NCI-H1092 treated with DMSO at 0.1 percent for 48 hours (cell line): ENCODE data around the gene RREB1.

Experiments used
- DNase-seq: peaks from one replicate; lab custom pipeline; 2025; lab: John Stamatoyannopoulos, UW

RREB1 gene

DNA sequence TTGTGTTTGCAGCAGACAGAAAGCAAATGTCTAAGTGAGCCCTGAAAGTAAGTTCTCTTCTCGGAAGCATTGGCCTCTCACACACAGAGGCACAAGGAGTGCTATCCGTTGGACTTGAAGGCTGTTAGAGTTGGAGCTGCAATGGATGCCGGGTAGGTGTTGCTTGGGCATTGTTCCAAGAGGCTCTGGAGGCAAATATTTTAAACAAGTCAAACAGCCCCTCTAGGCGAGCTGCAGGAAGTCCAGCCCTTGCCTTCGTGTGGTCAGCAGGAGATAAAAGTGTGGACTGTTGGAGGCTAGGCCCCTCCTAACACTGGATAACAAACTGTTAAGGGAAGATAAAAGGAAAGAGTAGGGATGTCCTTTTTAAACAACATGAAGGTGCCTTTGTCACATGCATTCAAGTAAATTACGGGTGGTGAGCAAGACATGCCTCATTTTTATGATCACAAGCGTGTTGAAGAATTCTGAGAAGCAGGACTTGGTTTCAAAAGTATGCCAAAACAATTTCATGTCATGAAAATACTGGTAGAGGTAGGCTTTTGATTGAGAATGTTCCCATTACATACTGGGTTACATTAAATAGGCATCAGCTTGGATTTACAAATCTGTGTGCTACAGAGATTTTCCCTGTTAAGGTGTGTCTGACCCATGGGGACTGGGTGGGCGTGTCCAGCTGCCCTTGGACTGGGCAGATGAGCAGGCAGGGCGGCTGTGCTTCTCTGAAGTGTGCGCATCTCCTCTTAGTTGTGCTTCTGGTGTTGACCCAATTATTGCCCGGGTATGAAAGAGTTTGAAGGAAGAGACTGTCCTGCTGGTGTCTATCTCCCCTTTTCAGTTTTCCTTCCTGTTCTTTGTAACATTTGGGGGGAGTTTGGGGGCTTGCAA is 57.5 kb downstream of the RREB1 start:
- no peak for DNase-seq

DNA sequence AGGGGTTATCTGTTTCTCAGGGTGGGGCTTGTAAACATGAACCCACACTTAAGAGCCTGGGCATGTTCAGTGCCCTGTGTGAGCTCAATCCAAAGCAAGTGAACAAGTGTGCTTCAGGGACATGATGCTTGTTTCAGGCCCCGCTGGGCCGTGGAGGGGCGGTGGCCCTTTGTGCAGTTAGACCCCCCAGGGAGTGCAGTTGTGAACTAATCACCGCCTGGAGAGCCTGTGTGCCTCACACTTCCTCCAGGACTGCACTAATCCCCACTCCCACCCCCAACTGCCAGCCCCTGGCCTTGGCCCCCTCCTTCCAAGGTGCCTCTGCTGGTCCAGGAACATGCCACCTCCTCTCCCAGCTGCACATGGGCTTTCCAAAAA is 58.1 kb downstream of the RREB1 start:
- no peak for DNase-seq

DNA sequence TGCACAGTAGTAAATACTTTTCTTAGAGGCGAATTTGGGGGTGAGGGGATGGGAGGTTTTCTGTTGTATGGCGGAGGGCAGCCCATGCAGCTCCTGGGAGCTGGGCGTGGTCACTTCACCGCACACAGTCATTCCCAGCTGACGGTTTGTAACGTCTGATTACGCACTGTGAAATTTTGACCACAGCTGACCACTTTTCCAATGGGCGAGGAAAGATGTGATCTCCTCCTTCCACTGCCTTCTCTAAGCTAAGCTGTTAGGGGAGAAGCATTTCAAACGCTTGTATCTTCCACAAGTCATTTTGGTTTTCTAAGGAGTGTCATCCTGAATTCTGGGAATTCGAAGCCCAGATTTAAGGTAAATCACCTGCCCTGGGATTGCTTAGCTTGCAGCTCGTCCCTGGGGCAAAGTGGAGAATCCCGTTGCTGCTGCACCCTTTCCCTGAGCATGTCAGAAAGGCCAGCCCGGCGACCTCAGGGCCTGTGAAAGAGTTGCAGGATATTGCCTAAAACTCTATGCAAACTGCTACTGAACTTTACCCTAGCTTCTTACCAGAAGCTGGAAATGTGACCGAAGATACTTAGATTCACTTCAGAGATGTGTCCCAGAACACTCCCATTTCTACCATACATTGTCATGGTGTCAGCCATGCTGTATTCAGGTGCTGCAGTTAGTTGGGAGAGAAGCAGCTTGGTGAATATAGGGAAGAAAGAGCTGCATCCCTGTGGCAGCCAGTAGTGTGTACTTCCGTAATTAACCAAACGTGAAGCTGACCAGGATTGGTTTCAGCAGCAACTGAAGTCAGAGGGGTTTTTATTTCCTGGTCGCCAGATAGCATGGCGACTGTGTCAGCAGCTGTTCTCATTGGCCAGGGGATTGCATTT is 58.9 kb downstream of the RREB1 start:
- DNase-seq, result no peak

DNA sequence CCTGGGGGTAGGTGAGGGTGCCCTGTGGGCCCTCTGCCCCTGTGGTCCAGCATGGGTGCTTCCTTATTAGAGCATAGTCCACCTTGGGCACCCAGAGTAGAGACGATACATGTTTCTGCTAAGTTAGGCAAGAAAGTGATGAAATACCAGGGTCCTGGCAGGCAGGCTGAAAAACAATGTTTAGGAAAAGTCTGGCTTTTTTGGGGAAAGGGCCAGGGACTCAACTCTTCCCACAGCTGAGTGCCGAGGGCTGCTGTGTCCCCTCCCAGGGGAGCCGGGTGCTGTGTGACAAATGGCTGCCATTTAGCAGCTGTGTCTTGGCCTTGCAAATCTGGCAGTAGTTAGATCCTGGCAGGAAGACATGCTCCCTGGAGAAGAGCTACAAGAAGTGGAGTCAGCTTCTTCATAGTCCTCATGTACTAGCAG is 61.5 kb downstream of the RREB1 start:
- DNase-seq, result no peak

DNA sequence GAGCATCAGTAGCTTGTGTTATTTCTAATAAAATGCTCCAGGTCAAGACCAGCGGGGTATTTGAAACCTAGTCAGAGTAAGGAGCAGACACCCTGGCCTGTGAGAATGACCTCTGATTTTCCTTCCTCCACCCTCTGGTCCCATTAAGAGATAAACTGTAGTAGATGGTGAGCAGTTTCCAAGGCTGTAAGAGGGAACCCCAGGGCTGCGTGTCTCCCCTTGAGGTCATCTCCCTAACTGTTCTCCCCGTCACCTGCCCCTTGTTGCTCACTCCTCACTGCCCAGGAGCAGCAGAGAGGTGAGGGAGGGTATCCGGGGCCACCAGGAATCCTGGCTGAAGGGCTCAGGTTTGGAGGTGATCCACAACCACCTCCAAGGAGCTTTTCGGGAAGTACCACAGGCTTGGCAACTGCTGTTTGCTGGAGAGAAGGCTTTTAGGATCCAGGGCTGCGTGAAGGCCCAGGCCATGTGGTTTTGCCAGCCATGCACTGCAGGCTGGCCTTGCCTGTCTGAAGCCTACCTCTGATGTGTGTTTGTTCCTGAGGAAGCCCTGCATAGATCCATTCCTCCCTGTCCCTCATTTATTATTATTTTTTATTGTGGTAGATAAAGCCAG is 62.5 kb downstream of the RREB1 start:
- DNase-seq, result no peak

DNA sequence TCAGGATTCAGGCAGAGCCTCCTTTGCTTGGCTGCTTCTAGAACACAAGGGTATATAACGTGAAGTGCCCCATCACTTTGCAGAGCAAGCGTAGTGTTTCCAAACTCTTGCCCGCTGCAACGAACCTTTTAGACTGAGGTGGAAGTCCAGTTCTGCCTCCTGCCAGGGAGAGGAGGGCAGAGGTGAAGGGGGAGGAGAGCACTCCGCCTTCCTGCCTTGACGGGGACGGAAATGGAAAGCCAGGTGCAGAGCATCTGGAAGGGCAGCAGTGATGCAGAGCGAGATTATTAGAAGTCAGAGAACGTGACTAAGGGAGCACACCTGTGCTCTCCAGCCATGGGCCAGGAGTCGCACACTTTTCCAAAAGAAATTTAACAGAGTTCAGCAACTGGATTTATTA is 63.4 kb downstream of the RREB1 start:
- no peak for DNase-seq

DNA sequence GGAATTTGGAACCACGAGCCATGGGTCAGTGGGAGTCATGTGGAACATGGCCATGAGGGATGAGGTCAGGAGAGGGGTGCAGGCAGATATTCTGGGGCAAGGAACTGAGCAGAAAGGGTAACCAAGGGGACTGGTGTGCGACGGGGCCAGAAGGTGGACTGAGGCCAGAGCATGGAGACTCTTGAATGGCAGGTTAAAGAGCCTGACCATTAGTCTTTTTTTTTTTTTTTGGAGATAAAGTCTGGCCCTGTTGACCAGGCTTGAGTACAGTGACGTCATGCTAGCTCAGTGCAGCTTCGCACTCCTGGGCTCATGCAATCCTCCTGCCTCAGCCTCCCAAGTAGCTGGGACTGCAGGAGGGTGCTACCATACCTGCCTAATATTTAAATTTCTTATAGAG is 64.0 kb downstream of the RREB1 start:
- DNase-seq, result no peak

DNA sequence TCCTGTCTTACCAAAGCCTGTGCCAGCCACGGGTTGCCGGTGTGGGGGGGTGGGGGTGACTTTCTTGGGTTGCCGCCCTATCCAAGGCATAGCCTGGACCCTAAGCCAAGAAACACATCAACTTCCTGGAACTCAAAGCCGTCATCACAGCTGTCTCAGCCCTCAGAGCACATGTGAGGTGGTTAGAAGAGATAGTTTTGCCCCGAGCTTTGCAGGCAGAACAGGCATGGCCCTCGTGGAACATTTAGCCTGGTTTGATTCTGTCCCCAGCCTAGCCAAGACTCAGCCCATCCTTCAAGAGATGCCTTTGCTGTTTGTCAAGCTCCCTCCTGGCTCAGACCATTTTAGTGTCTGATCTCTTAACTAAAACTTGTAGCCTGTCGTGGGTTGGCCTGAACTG is 64.9 kb downstream of the RREB1 start:
- DNase-seq, result no peak

DNA sequence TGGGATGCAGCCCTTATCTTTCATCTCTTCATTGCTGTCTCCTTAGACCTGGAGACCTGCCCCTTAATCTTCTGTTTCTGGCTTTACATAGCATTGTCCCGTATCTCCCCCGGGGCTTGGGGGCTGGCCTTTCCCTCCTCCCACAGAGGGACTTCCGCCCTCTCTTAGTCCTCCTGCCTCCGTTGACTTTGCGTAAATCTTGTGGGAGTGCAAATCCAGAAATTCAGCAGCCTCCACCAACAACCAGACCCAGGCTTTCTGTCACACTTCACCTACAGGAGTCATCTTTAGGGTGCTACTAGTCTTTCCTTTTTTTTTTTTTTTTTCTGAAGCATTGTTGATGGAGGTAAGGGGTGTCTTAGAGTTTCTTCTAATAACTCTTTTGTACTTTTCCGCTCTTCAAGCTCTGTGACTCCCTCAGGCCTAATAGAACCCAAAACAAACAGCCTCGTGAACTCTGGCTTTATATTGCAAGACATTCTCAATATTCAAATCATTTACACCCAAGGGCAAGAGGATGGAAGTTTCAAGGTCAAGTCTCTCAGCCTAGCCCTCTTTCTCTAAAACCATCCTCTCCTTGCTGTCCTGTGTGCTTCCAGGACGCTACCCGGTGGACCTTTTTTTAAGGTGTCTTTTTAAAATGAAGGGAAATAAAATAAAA is 66.2 kb downstream of the RREB1 start:
- DNase-seq, result no peak

DNA sequence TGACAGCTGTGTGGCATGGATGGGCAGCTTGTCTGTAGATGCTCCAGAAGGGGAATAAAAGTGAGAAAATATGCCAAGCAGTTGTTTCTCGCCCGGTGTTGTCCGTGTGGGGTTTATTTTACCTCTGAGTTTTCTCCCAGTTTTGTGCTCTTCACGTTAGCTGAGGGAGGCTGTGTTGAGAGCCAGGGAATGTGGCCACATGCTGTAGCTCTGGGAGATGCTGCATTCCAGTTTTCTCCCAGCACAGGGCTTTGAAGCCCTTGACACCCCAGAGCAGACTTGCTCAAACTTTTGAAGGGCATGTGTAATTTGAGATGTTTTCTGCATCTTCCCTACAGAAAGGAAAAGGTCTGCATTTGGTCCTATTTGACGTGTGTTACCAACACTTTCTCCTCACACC is 67.7 kb downstream of the RREB1 start:
- DNase-seq, result no peak

DNA sequence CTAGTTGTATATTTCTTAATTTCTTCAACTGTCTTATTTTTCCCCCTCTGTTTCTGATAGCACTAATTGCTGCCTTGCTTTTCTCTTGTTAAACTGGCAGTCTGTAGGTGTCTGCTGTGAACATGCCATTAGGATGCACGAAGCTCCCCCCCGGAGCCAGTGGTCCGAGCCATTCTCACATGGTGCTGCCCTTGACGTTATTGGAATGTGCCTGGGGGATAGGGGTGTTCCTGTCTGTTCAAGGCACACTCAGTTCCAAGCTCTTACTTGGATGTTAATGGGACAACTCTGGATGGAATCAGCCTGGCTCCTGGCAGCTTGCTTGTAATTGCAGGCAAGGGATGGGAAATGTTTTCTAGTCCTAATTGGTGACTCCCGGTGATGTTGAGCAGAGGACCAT is 68.4 kb downstream of the RREB1 start:
- no peak for DNase-seq

DNA sequence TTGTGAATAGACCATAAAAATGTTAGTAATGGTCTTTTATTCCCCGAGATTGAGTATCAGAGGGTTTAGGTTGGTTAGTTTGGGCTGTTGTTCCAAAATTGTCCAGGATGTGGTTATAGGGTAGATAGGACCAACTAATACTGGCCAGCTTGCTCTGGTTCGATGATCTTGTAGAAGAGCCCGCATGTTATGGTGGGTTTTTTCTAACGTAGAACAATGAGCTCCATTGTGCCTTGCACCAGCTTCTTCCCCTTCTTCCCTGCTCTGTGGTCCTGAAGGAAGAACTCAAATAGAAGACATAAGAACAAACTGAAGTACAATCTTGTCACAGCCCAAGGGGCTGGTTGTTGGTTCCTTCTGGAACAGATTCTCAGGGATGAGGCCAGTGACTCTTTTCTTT is 70.5 kb downstream of the RREB1 start:
- no peak for DNase-seq

DNA sequence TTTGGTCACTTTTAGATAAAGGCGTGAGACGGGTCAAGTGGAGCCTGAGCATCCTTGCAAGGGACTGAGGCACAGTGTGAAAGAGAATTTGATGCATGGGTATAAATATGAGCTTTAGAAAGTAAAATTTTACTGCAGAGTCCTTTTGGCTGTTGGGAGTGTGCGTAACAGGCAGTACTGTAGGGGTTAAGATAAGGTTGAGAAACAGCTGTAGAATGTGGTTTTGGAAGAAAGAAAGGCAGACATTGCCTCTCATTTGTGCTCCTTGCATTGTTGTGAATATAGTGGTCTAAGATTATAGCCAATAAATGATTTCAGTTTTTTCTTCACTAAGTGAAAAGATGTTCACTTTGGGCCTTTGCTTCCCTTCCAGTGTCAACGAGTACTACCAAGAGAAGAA is 73.0 kb downstream of the RREB1 start:
- DNase-seq, result no peak

DNA sequence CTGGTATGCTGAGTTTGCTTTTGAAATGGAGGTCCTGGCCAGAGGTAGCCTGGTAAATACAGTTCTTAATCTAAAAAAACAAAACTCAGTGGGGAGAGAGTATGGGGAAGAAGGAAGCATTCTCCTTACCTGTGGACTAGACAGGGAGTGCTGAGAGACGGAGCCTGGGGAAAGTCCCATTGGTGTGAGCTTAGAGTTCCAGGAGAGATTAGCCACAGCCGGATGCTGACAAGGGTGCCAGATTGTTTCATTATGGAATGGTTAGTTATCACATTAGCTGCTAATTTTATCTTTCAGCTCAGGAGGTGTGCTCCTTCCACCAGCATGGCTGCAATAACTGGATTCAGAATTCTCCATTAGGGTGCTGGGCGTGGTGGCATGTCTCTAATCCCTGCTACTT is 75.9 kb downstream of the RREB1 start:
- DNase-seq, result no peak

DNA sequence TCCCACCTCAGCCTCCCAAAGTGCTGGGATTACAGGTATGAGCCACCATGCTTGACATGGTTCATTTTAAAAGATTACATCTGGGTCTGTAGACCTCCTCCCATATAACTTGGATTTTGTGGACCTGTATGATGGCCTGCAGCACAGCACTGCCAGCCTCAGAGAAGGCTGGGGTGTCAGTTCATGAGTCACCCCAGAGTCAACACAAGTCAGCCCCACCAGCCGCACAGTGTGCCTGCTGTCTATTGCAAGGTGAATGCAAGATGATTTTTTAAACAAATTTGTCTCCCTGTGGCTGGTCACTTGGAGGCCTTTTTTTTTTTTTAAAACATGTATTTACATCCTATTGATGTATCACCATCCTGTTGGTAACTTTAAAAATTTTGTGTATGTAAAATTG is 76.7 kb downstream of the RREB1 start:
- no peak for DNase-seq

DNA sequence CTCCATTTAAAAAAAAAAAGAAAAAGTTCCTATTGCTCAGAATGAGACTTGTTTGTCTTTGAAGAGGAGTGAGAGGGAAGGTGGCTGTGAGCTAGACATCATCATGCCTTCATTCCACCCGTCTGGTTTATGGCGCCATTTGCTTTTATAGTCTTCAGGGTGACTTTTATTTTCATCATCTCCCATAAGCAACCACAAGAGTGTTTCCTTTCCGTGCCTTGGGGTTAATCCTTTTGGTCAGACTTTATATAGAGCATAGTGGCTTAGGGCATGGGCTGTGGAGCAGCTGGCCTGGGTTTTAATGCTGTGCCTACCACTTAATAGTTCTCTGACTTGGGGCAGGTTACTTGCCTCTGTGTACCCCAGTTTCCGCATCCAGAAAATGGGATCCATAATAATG is 77.8 kb downstream of the RREB1 start:
- no peak for DNase-seq

DNA sequence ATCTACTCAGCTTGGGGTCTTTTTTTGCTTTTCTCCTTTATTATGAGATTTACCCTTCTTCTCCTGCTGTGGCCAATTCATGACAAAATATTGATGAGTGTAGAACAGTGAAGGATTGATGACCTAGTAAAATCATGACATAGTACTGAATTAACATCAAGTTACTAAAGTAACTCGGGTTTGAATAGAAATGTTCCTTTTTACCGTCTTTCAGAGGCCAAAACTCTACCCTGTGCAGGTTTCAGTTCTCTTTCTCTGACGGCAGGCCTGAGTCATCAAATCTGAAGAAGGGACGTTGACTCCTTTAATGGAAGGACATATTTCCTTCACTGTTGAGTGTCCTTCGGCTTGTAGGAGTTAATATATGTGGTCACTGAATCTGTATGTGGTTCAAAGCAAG is 80.7 kb downstream of the RREB1 start:
- DNase-seq, result no peak

DNA sequence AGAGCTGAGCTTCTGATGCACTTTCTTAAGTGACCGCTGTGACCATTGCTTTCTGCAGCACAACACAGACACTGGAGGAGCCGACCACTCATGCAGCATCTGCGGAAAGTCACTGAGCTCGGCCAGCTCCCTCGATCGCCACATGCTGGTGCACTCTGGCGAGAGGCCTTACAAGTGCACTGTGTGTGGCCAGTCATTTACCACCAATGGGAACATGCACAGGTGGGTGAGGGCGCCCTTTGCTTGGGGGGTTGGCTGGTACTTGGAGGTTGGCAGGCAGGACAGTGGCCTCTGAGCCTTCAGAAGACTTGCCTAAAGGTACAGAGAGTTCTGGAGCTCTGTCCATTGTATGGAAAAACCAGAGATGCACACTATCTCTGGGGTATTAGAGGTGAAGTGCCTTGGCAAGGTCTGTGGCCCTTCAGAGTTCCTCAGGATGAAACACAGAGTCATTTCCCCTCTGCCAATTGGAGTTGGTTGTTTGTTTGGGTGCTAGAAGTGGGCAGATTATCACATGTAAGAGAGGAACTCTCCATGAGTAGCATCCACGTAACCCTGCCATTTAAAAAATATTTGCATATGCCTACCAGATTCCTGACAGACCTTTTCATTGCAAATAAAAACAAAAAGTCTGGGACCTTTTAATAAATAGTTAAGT is 81.5 kb downstream of the RREB1 start:
- DNase-seq, result no peak

DNA sequence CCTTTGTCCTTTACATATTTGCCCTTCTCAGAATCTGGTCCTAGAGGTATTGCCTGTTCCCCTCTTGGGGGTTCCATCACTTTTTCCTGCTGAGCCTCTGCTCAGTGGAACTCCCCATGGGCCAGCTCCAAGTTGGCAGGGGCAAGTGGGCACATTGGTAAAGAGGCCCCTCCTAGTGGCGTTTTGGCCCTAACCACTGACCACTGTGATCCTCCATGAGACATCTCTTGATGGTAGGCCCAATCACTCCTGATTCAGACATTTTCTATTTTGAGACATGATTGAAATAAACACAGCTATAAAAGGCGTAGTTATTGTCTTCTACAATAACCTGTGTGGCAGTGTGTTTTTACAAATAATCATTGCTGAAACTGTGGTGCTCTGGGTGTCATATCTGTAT is 83.0 kb downstream of the RREB1 start:
- no peak for DNase-seq

DNA sequence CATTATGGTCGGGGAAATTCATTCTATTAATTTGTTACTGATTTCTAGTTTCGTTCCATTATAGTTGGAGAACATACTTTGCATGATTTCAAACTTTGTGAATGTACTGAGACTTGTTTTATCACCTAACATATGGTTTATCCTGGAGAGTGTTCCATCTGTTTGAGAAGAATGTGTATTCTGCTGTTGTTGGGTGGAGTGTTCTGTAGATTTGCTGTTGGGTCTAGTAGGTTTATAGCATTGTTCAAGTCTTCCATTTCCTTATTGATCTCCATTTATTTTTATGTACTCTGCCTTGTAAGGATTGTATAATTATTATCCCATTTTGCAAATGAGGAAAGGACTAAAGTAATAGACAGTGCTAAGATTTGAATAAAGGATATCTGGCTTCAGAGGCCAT is 85.4 kb downstream of the RREB1 start:
- DNase-seq, result no peak

DNA sequence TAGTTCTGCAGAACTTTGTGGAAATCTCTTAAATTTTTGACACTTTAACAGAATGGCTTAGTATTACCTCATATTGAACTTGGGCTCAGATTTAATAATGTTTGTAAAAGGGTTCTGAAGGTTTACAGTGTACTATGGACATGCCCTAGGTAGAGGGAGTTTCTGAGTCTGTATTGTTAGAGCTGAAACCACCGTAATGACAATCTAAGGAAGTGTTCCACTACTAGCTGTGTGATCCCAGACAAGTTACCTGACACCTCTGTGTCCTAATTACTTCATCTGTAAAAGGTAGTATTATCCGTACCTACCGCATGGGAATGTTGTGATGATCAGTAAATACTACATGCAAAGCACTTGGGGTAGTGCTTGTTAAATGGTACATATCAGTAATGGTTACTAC is 86.9 kb downstream of the RREB1 start:
- DNase-seq, result no peak
